Stimulated activated CD4-positive, alpha-beta T cell treated with anti-CD3 and anti-CD28 coated beads, Interleukin-2, amount 100 ng/mL, for 24 hours (primary cell): ENCODE data around the gene EXOC4.

Experiments used
- DNase-seq, 2 donors: peaks; one replicate each; pipeline ENCODE4 v3.0.0-alpha.2; 2020

Gene EXOC4

GRCh38 chr7:133911724-133912123 is 658.8 kb downstream of the EXOC4 start:
- DNase-seq = no peak

DNA sequence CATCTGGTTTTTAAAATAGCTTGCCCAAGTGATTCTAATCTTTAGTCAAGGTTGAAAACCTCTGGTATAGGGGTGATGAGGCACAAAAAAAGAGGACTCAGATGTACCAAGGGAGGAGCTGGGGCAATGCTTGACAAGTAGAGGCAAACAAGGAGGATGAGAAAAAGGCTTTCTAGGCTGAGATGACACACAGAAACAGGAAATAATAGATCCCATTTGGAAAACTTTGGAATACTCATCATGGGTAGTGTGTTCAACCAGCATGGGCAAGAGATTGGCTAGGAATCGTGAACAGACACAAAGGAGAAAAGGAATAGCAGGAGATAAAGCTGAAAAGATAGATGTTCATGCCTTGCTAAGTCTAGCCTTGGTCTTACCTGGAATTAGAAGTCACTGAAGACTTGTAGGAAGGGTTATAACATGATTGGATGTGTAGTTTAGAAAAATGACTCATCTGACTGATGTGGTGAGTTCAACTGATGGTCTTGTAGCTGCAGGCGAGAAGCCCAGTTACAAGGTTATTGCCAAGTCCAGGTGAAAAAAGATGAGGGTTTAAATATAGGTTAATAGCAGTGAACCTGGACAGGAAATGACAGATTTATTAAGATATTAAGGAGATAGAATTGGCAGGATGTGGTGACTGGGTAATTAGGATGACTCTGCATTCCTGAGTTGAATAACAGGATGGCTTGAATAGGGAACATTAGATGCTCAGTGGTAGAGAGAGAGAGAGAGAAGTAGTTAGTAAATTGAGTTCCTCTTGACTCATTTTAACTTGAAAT is 660.2 kb downstream of the EXOC4 start:
- DNase-seq = no peak

GRCh38 chr7:133916621-133917020 is 663.7 kb downstream of the EXOC4 start:
- no peak for DNase-seq

DNA sequence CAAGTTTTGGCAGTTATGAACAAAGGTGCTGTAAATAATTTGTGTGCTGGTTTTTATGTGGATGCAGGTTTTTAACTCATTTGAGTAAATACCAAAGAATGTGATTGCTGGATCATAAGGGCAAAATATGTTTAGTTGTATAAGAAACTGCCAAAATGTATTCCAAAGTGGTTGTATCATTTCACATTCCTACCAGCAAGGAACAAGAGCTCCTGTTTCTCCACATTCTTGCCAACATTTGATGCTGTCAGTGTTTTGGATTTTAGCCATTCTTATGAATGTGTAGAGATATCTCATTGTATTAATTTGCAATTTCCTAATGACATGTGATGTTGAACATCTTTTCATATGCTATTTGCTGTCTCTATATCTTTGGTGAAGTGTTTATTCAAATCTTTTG is 666.9 kb downstream of the EXOC4 start:
- no peak for DNase-seq

GRCh38 chr7:133921635-133922182 is 668.8 kb downstream of the EXOC4 start:
- DNase-seq = no peak

DNA sequence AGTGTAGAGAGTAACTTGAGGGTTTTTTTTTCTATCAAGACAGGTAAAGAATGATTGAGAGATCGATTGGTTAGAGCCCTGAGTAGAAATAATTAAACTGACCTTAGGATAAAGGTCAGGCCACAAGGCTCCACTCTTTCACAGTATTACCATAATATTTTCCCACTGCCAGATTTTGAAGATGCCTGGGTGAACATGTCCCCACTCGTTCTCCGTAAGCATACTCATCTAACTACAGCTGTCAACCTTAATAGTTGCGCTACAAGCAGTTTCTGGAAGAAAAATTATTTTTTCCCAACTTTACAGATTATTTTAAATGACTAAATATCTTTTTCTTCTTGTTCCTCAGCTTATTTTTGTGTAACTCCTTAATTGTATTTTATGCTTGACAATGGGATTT is 671.1 kb downstream of the EXOC4 start:
- no peak for DNase-seq

GRCh38 chr7:133931053-133931452 is 678.2 kb downstream of the EXOC4 start:
- DNase-seq = no peak

- no peak for DNase-seq
Measured at GRCh38 chr7:133932591-133932990, 679.7 kb downstream of the EXOC4 start.

DNA sequence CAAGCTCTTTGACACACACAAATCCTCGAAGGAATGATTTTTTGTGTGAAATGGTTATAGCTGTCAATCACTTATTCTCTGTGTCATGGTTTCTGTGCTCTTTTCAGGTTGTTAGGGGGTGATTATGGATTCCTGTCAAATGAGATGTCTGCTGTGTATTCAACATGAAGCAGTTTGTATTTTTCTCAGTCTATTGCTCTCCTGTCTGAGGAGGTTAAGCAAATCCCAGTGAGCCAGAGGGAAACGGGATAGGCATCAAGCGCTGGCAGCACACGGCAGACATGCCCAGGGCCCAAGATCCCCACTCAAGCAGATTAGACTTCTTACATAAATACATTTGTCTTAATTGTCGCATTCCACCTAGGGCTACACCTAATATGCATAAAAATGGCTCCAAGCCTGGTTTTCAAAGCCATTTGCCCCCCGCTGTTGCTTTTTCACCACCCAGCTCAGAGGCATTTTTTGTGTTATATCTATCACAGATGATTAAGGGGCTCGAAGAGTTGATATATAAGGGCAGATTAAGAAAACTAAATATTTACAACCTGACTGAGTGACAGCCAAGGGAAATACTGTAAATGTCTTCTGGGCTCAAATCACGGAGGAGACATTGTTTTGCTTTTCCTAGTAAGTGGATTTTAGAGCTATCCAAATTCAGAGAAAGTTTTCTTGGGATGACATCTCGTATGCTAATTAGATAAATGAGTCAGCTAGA is 681.5 kb downstream of the EXOC4 start:
- DNase-seq = no peak

DNA sequence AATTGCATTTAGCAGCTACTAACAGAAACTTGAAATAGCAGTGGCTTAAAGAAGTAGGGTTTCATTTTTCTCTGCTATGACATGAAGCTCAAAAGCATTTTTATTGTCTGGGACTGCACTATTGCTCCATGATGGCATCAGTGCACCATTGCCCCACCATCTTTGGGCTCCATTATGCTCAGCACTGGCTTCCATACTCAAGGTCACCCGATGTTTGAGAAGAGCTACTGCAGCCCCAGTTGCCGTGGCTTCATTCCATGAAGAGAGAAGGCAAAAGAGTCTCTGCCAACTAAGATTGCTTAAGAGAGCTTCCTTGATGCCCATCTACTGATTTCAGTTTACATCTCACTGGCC is 682.1 kb downstream of the EXOC4 start:
- DNase-seq = no peak

- DNase-seq = no peak
Measured at GRCh38 chr7:133936074-133936473, 683.2 kb downstream of the EXOC4 start.

- no peak for DNase-seq
Measured at GRCh38 chr7:133937786-133938185, 684.9 kb downstream of the EXOC4 start.

GRCh38 chr7:133940368-133940767 is 687.5 kb downstream of the EXOC4 start:
- DNase-seq = no peak

DNA sequence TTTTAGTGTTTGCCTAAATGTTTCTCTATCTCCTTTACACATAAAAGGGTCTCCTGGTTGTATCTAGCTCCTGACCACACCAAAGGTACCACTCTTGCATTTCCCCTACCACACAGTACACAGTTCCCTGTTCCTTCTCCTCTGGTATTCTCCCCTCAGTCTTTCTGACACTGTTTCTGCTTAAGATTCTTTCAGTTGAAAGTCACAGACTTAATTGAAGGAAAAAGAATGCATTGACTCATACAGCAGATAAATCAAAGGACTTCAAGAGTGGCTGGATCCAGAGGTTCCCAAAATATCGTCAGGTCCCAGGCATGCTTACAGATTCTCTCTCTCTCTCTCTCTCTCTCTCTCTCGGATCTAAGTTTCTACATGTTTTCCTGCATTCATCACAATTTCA is 688.6 kb downstream of the EXOC4 start:
- no peak for DNase-seq

DNA sequence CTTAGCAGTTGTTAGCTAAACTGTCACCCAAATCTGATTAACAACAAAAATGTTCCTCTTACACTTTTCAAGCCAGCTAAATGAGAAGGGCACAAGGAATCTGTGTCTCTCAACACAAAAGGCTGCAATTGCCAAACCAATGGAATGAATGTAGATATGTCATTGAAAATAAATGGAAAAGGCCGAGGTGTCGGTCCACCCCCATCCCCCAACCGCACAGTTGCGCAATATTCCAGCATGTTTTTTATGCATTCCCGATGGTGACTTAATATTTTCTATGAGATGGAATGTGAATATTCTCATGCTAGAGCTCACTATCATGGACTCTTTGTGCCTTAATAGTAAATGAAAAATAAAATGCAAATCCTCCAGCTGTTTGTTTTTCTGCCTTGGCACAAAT is 692.6 kb downstream of the EXOC4 start:
- no peak for DNase-seq

GRCh38 chr7:133947458-133948254 is 694.8 kb downstream of the EXOC4 start:
- no peak for DNase-seq

DNA sequence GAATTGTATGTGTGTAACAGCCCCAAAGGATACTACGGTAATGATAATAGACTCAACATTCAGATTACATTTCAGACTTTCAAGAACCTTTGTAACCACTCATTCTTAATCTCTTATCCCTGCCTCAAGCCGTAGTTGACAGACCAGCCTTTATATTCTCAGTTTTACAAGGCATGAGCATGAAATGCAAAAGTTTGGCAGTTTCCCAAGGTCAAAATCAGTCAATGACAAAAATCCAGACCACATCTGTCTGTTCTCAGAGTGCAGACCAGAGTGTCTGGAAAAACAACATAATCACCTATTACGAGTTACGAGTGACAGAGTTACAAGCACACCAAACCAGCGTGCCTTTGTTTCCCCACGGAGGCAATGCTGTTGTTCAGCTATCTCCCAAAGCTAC is 695.7 kb downstream of the EXOC4 start:
- DNase-seq = no peak

GRCh38 chr7:133950855-133951254 is 698.0 kb downstream of the EXOC4 start:
- DNase-seq = no peak

DNA sequence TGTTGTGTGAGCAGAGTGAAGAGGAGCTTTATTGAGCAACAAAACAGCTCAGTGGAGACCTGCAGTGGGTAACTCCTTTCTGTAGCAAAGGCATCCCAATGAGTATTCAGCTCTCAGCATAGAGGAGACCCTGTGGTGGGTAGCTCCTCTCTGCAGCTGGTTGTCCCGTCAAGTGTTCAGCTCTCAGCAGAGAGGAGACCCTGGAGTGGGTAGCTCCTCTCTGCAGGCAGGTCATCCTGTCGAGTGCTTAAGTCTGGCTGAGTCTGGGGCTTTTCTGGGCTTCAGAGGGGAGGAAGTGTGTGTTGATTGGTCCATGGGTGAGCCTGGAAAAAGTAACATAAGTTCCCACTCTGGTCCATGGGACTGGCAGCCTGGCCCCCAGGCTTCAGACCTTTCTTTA is 702.3 kb downstream of the EXOC4 start:
- no peak for DNase-seq

GRCh38 chr7:133957845-133958244 is 705.0 kb downstream of the EXOC4 start:
- DNase-seq = no peak

DNA sequence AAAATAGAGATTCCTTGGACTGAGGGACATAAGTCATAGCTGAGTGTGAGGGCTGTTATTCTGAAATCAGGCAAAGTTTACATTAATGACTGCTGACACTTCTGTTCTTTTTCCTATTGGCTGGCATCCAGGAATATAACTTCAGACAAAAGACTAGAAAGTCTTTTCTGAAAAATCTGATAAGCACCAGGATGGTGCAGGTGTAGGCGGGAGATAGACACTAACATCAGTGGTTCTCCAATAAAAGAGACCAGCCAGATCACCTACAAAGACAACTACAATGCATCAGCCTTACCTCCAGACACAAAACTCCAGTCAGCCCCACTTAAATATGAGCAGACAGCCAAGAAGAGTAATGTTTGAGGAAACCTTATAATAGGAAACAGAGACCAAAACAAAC is 705.9 kb downstream of the EXOC4 start:
- no peak for DNase-seq

GRCh38 chr7:133959505-133959904 is 706.6 kb downstream of the EXOC4 start:
- no peak for DNase-seq

DNA sequence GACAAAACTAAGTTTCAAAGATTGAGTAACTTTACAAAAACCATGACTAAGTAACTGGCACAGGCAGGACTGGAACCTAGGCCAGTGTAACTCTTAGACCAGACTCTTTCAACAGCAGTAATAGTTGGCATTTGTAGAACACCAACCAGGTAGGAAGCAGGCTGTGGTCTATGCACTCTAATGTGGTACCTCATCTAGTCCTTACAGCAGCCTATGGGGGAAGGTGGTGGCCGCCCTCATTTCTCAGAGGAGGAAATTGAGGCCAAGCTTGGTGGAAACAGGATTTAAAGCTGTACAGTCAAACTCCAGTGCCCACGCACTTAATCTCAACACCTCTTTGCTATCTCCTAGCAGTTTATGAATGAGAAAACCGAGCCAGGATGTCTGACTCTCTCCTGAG is 708.8 kb downstream of the EXOC4 start:
- no peak for DNase-seq

- no peak for DNase-seq
Measured at GRCh38 chr7:133962646-133963045, 709.8 kb downstream of the EXOC4 start.
